Measurements from ENCODE around the gene STIP1. TPM values are rescaled to one million over a fixed set of nuclear protein-coding genes. Genes with fewer than 3 reads are reported as not detected.

Gene STIP1
- total and polyA plus RNA-seq, 9 of the 15 experiments (the other 6 are each of a cell fraction or from before 2014, with no cell fraction given), result 58.1 to 465 (median 346) TPM

GRCh38 chr11:64185175-64185692 lies 737 bp upstream of the STIP1 start (continued):
- TF ChIP-seq PHF20 (IDR thresholded peaks at IDR 0.05; ENCODE audit: partially characterized antibody), result peak; percentile 81
- no peak for TF ChIP-seq SMARCA5 (IDR thresholded peaks at IDR 0.05)
- no peak; the same call in 1 of the 2 replicates for TF ChIP-seq HNRNPL (IDR thresholded peaks at IDR 0.05; ENCODE audit: low read depth, low read length)
- TF ChIP-seq CBX8 (IDR thresholded peaks at IDR 0.05; ENCODE audit: borderline replicate concordance, extremely low read depth, low read depth, low read length, poor library complexity, severe bottlenecking), result no peak
- no peak for TF ChIP-seq POLR3A (IDR thresholded peaks at IDR 0.05; ENCODE audit: borderline replicate concordance, extremely low read depth, insufficient read depth, insufficient read length)
- no peak for TF ChIP-seq ARID3A (IDR thresholded peaks at IDR 0.05; ENCODE audit: borderline replicate concordance, low read depth, low read length)
- no peak for TF ChIP-seq ZNF589 (CRISPR knock-in tag; IDR thresholded peaks at IDR 0.05; ENCODE audit: low read depth)
- TF ChIP-seq HDAC6 (IDR thresholded peaks at IDR 0.05; ENCODE audit: low read depth, low read length), result no peak
- TF ChIP-seq NFYB (IDR thresholded peaks at IDR 0.05; ENCODE audit: extremely low read depth, insufficient read length), result no peak
- no peak for TF ChIP-seq E2F8 (IDR thresholded peaks at IDR 0.05; ENCODE audit: low read depth, partially characterized antibody)
- TF ChIP-seq MYNN (IDR thresholded peaks at IDR 0.05), result peak; percentile 36; the same call in 1 of the 2 replicates
- TF ChIP-seq MYNN (CRISPR knock-in tag; IDR thresholded peaks at IDR 0.05), result no peak
- TF ChIP-seq ZNF561 (CRISPR knock-in tag; conservative IDR thresholded peaks at IDR 0.05), result 0 out of 2 replicates have a peak, but pooled peaks have one; percentile 76
- no peak for TF ChIP-seq CC2D1A (IDR thresholded peaks at IDR 0.05)
- TF ChIP-seq ZNF644 (tag; IDR thresholded peaks at IDR 0.05; ENCODE audit: low read depth), result no peak
- no peak for TF ChIP-seq SLC30A9 (CRISPR knock-in tag; IDR thresholded peaks at IDR 0.05)
- no peak for TF ChIP-seq ZKSCAN3 (CRISPR knock-in tag; IDR thresholded peaks at IDR 0.05)
- no peak for TF ChIP-seq MAFK (IDR thresholded peaks at IDR 0.05; ENCODE audit: low read length)
- no peak for TF ChIP-seq SFPQ (IDR thresholded peaks at IDR 0.05; ENCODE audit: low read depth, low read length)
- peak; percentile 79; the same call in 1 of the 2 replicates for TF ChIP-seq ARID3B (CRISPR knock-in tag; IDR thresholded peaks at IDR 0.05; ENCODE audit: borderline replicate concordance)
